Nephron (organoid): ENCODE results near the gene MAGOH.
"Not testable (repeated sequence)": the region's sequence is repeated elsewhere in the genome, so short reads cannot be mapped to it uniquely, and the experiment has no call there.

Experiments
- H3K27ac Mint-ChIP-seq, 3 experiments: 2 replicates each; pipeline ENCODE4 v1.8.0; 2020; ENCODE audit warnings: mixed read lengths in 3 of 3, mild to moderate bottlenecking in 2 of 3, moderate library complexity in 1 of 3
- H3K27me3 Mint-ChIP-seq: 2 replicates; pipeline ENCODE4 v1.8.0; 2021; ENCODE audit warnings: low read depth, mild to moderate bottlenecking, moderate library complexity, mixed read lengths
- H3K36me3 Mint-ChIP-seq: 2 replicates; pipeline ENCODE4 v1.8.0; 2020; ENCODE audit warnings: low read depth, mixed read lengths
- H3K4me1 Mint-ChIP-seq: 2 replicates; pipeline ENCODE4 v1.8.0; 2020; ENCODE audit warnings: mixed read lengths
- H3K4me3 Mint-ChIP-seq, 3 experiments: 2 replicates each; pipeline ENCODE4 v1.8.0; 2020; ENCODE audit warnings: mild to moderate bottlenecking in 3 of 3, mixed read lengths in 3 of 3, moderate library complexity in 2 of 3
- H3K9me3 Mint-ChIP-seq: 2 replicates; pipeline ENCODE4 v1.8.0; 2020; ENCODE audit warnings: mixed read lengths
- TF ChIP-seq, protein P1 (sequence below), 3 experiments: fragments of 200-600 bp; sonication (generic); IDR thresholded peaks; one replicate each; pipeline ENCODE4 v1.5.0; 2021; ENCODE audit warnings: antibody characterized with exemption in 3 of 3; ENCODE audit not compliant: unreplicated experiment in 3 of 3

MAGOH gene

GRCh38 chr1:53238197-53239155 is at the start of gene MAGOH:
Gene MAGOH (minus strand): TSS chr1:53238518. CDS start chr1:53238448, 70 bp downstream.
- no peaks in the 10 kb centered on the region for H3K9me3 Mint-ChIP-seq
- H3K4me3 Mint-ChIP-seq: peak within 1 kb of the TSS; percentile 99 to 100 (median 100)
- TF ChIP-seq, protein P1, sequence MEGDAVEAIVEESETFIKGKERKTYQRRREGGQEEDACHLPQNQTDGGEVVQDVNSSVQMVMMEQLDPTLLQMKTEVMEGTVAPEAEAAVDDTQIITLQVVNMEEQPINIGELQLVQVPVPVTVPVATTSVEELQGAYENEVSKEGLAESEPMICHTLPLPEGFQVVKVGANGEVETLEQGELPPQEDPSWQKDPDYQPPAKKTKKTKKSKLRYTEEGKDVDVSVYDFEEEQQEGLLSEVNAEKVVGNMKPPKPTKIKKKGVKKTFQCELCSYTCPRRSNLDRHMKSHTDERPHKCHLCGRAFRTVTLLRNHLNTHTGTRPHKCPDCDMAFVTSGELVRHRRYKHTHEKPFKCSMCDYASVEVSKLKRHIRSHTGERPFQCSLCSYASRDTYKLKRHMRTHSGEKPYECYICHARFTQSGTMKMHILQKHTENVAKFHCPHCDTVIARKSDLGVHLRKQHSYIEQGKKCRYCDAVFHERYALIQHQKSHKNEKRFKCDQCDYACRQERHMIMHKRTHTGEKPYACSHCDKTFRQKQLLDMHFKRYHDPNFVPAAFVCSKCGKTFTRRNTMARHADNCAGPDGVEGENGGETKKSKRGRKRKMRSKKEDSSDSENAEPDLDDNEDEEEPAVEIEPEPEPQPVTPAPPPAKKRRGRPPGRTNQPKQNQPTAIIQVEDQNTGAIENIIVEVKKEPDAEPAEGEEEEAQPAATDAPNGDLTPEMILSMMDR (IDR thresholded peaks at IDR 0.05; ENCODE audit: unreplicated experiment in 3 of 3): no peak
- no peaks in the 10 kb centered on the region for H3K27me3 Mint-ChIP-seq
- peaks cover 26% of the 10 kb centered on the region for H3K36me3 Mint-ChIP-seq
- peaks cover 22% of the 10 kb centered on the region for H3K4me1 Mint-ChIP-seq
- peak within 1 kb of the TSS; percentile 90 to 98 (median 92) for H3K27ac Mint-ChIP-seq

DNA sequence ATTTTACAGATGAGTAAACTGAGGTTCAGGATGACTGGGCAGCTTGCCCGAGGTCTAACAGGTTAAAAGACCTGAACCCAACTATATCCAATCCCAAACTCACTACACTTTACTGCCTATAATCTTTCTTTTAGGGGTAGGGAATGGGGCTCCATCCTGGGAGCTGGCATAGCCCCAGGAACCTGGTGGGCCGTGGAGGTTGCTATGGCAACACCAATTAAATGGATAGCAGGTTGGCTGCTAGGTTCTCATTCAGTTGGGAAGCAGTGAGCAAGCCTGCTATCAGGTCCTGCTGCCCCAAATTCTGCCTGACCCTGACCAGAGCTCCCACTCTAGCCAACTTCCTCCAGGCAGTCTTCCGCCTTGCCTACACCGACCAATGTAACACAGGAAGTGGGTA is 48.6 kb upstream of the MAGOH start:
- no peaks in the 10 kb centered on the region for H3K36me3 Mint-ChIP-seq

DNA sequence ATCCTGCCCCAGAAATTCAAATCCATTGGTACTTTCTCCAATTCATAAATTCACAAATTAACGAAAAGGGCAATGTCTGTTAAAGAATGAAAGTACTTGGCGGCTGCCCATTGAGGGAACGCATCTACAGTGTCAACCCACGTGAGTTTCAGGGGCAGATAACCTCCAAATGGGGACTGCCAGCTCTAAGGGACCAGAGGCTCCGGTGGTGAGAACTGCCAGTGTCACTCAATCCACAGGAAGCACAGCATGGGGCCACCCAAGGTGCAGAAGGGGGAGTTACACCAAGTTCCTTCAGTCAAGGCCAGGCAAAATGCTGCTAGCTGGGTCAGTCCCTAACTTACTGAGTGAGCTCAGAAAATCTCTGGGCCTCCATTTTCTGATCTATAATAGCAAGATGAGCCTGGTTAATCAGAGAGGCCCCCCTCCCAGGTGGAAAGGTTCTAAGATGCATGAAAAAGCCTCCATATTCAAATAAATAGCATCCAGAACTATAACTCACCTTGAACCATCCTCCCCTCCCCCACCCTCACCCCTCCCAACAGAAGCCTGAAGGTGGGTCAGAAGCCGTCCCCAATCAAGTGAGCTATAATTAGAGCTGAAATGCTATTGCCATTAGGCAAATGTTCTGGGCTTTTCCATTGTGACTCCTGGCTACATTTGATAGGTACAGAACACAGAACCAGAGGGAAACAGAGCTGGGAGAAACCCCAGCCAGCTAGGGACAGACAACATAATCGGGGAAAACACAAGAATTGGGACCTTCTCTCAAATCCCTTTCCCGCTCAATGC is 47.8 kb upstream of the MAGOH start:
- peaks cover 9% of the 10 kb centered on the region for H3K27me3 Mint-ChIP-seq
- no peak overlapping the region for H3K4me3 Mint-ChIP-seq
- H3K36me3 Mint-ChIP-seq: no peaks in the 10 kb centered on the region
- H3K27ac Mint-ChIP-seq: no peak overlapping the region
- H3K9me3 Mint-ChIP-seq: no peaks in the 10 kb centered on the region
- peaks cover 31% of the 10 kb centered on the region for H3K4me1 Mint-ChIP-seq
- TF ChIP-seq, protein P1 (IDR thresholded peaks at IDR 0.05; ENCODE audit: unreplicated experiment in 3 of 3): no peak

More for the DNA sequence above, 48.6 kb upstream of the MAGOH start:
- TF ChIP-seq, protein P1 (IDR thresholded peaks at IDR 0.05; ENCODE audit: unreplicated experiment in 3 of 3): no peak
- H3K4me1 Mint-ChIP-seq: peaks cover 31% of the 10 kb centered on the region
- no peak overlapping the region for H3K4me3 Mint-ChIP-seq
- peaks cover 9% of the 10 kb centered on the region for H3K27me3 Mint-ChIP-seq
- peak overlapping the region in 1 of 3 experiments; percentile 29 for H3K27ac Mint-ChIP-seq
- no peaks in the 10 kb centered on the region for H3K9me3 Mint-ChIP-seq

DNA sequence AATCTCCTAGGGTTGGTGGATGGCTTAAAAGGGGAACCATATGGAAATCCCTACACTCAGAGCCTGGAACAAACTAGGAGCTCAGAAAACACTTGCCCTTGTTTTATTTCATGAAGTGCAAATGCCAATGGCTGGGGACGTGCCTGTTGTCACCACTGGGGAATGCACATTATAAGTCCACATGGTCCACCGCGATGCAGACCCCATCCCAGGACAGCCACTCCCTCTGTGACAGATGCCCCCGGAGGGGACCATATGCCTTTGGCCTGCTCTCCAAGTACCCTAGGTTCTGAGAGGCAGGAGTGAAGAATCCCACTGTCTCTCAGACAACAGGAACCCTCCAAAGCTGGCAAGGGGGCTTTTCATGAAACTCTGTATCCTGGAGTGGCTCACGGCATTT is 47.2 kb upstream of the MAGOH start:
- H3K4me1 Mint-ChIP-seq: peaks cover 31% of the 10 kb centered on the region
- H3K27ac Mint-ChIP-seq: no peak overlapping the region
- no peak overlapping the region for H3K4me3 Mint-ChIP-seq
- peaks cover 13% of the 10 kb centered on the region for H3K27me3 Mint-ChIP-seq
- no peaks in the 10 kb centered on the region for H3K9me3 Mint-ChIP-seq
- no peaks in the 10 kb centered on the region for H3K36me3 Mint-ChIP-seq
- TF ChIP-seq, protein P1 (IDR thresholded peaks at IDR 0.05; ENCODE audit: unreplicated experiment in 3 of 3): no peak

GRCh38 chr1:53284224-53285020 is 46.1 kb upstream of the MAGOH start:
- no peaks in the 10 kb centered on the region for H3K36me3 Mint-ChIP-seq
- H3K27ac Mint-ChIP-seq: no peak overlapping the region
- peaks cover 31% of the 10 kb centered on the region for H3K4me1 Mint-ChIP-seq

GRCh38 chr1:53283156-53283555 is 44.8 kb upstream of the MAGOH start:
- not testable (repeated sequence) for H3K36me3 Mint-ChIP-seq, H3K4me3 Mint-ChIP-seq, H3K9me3 Mint-ChIP-seq, H3K27ac Mint-ChIP-seq
- peaks cover 21% of the 10 kb centered on the region for H3K4me1 Mint-ChIP-seq
- peaks cover 12% of the 10 kb centered on the region for H3K27me3 Mint-ChIP-seq

More at GRCh38 chr1:53284224-53285020, 46.1 kb upstream of the MAGOH start:
- Mint-ChIP-seq H3K27me3 (peaks cover 13% of the 10 kb centered on the region), H3K4me3 (no peak overlapping the region), H3K9me3 (no peaks in the 10 kb centered on the region)
- TF ChIP-seq, protein P1 (IDR thresholded peaks at IDR 0.05; ENCODE audit: unreplicated experiment in 3 of 3): no peak
